ENCODE measurements around the gene ZBTB42.

ZBTB42 gene

DNA sequence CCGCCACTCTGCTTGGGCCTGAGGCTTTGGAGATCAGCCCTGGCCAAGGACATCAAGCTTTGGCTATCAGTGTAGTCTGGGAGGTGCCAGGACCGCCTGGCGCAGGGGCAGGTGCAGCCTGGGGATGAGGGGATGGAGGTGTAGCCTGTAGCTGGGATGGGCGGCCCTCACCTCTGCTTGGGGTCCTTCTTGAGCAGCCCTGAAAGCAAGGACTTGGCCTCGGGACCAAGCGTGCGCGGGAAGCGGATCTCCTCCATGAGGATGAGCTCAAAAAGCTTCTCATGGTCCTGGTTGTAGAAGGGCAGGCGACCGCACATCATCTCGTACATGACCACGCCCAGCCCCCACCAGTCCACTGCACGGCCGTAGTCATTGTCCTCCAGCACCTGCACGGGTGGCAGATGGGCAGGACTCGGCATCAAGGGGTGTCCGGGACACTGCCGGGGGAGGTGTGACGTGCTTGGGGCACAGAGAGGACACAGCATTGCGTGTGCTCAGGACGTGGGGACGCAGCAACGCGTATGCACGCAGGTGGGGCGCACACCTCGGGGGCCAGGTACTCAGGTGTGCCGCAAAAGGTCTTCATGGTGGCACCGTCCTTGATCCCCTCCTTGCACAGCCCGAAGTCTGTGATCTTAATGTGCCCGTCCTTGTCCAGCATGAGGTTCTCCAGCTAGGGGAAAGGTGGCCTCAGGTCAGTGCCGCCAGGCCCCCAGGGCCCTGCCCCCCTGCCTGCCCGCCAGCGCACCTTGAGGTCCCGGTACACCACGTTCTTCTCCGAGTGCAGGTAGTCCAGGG, 28.0 kb upstream of the ZBTB42 start:
- Histone ChIP-seq H3K4me3 (ENCODE audit: low read length) (no peak overlapping the region), H3K27me3 (ENCODE audit: insufficient read depth, low read length) (no peaks in the 10 kb centered on the region), H3K36me3 (ENCODE audit: insufficient read depth, low read length) (peaks cover 50% of the 10 kb centered on the region), H2AFZ (ENCODE audit: low read depth, low read length) (no peak overlapping the region), H3K4me1 (ENCODE audit: insufficient read depth, low read length) (peaks cover 24% of the 10 kb centered on the region), H3K9me3 (ENCODE audit: low read length) (peaks cover 16% of the 10 kb centered on the region)

DNA sequence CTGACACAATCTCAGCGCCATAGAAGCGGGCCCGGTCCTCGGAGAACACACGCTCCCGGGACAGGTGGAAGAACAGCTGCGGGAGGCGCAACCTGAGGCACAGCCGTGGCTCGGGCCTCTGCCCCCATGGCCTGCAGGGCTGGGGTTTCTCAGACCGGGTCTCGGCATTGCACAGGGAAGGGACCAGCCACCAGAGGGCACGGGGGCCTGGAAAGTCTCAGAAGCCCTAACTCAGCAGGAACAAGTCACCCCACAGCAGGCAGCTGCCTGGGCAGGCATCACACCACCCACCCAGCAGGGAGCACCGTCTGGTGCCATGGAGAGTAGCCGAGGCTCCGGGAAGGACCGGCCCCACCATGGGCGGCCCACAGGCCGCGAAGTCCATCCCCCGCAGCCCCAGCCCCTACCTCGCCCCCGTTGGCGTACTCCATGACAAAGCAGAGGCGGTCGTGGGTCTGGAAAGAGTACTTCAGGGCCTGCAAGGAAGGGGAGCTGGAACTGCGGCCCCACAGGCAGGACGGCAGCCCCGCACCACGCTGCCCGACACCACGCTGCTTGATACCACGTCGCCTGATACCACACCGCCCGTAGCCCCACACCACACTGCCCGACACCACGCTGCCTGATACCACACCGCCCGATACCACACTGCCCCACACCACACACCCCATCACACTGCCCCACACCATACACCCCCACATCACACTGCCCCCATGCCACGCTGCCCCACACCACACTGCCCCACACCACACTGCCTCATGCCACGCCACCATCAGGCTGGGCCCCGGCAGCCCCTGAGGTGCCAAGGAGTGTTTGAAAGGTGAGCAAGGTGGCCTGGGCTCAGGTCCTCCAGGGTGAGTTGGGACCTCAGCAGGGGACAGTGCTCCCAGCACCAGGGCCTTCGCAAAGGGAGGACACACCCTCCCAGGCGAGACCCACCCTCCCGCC, 27.1 kb upstream of the ZBTB42 start:
- Histone ChIP-seq H3K4me1 (ENCODE audit: insufficient read depth, low read length) (peaks cover 31% of the 10 kb centered on the region), H3K36me3 (ENCODE audit: insufficient read depth, low read length) (peaks cover 50% of the 10 kb centered on the region), H3K9me3 (ENCODE audit: low read length) (peaks cover 16% of the 10 kb centered on the region), H3K4me3 (ENCODE audit: low read length) (no peak overlapping the region), H2AFZ (ENCODE audit: low read depth, low read length) (no peak overlapping the region), H3K27me3 (ENCODE audit: insufficient read depth, low read length) (no peaks in the 10 kb centered on the region)

- Histone ChIP-seq H3K9me3 (ENCODE audit: low read length) (peaks cover 16% of the 10 kb centered on the region), H3K27me3 (ENCODE audit: insufficient read depth, low read length) (no peaks in the 10 kb centered on the region), H3K36me3 (ENCODE audit: insufficient read depth, low read length) (peaks cover 50% of the 10 kb centered on the region), H2AFZ (ENCODE audit: low read depth, low read length) (no peak overlapping the region), H3K4me1 (ENCODE audit: insufficient read depth, low read length) (peaks cover 28% of the 10 kb centered on the region), H3K4me3 (ENCODE audit: low read length) (no peak overlapping the region)
Observed at GRCh38 chr14:104774453-104775072, 26.3 kb upstream of the ZBTB42 start.

GRCh38 chr14:104775073-104775489, 25.8 kb upstream of the ZBTB42 start:
- Histone ChIP-seq H3K27me3 (ENCODE audit: insufficient read depth, low read length) (no peaks in the 10 kb centered on the region), H3K4me3 (ENCODE audit: low read length) (no peak overlapping the region), H2AFZ (ENCODE audit: low read depth, low read length) (no peak overlapping the region), H3K36me3 (ENCODE audit: insufficient read depth, low read length) (peaks cover 50% of the 10 kb centered on the region), H3K4me1 (ENCODE audit: insufficient read depth, low read length) (peaks cover 26% of the 10 kb centered on the region), H3K9me3 (ENCODE audit: low read length) (peaks cover 16% of the 10 kb centered on the region)

DNA sequence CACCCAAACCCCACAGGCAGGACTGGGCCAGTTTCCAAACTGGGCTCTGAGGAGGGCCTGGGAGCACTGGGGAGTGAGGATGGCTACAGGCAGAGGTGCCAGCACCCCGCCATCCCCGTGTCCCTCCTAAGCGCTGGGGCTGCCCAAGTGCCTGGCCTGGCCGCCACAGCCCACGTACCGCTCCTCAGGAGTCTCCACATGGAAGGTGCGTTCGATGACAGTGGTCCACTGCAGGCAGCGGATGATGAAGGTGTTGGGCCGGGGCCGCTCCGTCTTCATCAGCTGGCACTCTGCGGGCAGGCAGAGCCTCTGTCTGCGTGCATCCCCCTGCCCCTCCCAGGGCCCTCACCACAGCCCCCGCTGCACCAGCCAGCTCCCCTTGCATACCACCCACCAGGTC, 24.4 kb upstream of the ZBTB42 start:
- Histone ChIP-seq H3K4me1 (ENCODE audit: insufficient read depth, low read length) (peaks cover 26% of the 10 kb centered on the region), H3K9me3 (ENCODE audit: low read length) (peaks cover 8% of the 10 kb centered on the region), H2AFZ (ENCODE audit: low read depth, low read length) (no peak overlapping the region), H3K4me3 (ENCODE audit: low read length) (no peak overlapping the region), H3K36me3 (ENCODE audit: insufficient read depth, low read length) (peaks cover 40% of the 10 kb centered on the region), H3K27me3 (ENCODE audit: insufficient read depth, low read length) (no peaks in the 10 kb centered on the region)

DNA sequence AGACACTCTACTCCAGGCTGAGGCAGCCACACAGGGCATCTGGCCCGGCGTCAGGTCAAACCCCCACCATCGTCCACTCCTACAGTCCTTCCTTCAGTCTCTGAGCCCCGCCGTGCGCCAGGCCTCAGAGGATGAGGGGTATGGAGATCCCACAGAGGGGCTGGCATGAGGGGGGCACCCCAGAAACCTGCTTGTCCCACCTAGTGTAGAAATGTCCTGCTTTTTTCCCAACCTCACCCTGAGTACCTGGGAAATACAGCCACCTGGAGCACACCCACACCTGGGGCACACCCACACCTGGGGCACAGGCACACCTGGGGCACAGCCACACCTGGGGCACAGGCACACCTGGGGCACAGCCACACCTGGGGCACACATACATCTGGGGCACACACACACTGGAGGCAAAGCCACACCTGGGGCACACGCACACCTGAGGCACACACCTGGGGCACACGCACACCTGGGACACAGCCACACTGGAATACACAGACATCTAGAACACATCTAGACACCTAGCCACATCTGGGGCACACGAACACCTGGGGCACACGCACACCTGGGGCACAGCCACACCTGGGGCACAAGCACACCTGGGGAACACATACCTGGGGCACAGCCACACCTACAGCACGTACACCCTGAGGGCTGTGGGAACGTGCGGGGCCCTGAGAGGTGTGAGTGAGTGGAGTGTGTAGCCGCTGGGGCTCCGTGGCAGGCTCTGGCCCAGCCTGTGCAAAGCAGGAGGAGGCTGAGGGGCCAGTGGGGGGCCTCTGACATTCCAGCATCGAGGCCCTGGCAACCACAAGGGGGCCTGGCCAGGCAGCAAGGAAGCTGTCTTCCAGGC, 23.7 kb upstream of the ZBTB42 start:
- no peak overlapping the region for H2AFZ ChIP-seq (ENCODE audit: low read depth, low read length)
- H3K4me1 ChIP-seq (ENCODE audit: insufficient read depth, low read length): peaks cover 26% of the 10 kb centered on the region
- peaks cover 33% of the 10 kb centered on the region for H3K36me3 ChIP-seq (ENCODE audit: insufficient read depth, low read length)
- no peak overlapping the region for H3K4me3 ChIP-seq (ENCODE audit: low read length)
- H3K27me3 ChIP-seq (ENCODE audit: insufficient read depth, low read length): no peaks in the 10 kb centered on the region
- H3K9me3 ChIP-seq (ENCODE audit: low read length): peaks cover 1% of the 10 kb centered on the region

- no peak overlapping the region for H3K4me3 ChIP-seq (ENCODE audit: low read length)
- H3K4me1 ChIP-seq (ENCODE audit: insufficient read depth, low read length): peaks cover 26% of the 10 kb centered on the region
- H3K36me3 ChIP-seq (ENCODE audit: insufficient read depth, low read length): peaks cover 28% of the 10 kb centered on the region
- no peaks in the 10 kb centered on the region for H3K9me3 ChIP-seq (ENCODE audit: low read length)
- no peaks in the 10 kb centered on the region for H3K27me3 ChIP-seq (ENCODE audit: insufficient read depth, low read length)
- H2AFZ ChIP-seq (ENCODE audit: low read depth, low read length): no peak overlapping the region
Observed at GRCh38 chr14:104777808-104778249, 23.1 kb upstream of the ZBTB42 start.

DNA sequence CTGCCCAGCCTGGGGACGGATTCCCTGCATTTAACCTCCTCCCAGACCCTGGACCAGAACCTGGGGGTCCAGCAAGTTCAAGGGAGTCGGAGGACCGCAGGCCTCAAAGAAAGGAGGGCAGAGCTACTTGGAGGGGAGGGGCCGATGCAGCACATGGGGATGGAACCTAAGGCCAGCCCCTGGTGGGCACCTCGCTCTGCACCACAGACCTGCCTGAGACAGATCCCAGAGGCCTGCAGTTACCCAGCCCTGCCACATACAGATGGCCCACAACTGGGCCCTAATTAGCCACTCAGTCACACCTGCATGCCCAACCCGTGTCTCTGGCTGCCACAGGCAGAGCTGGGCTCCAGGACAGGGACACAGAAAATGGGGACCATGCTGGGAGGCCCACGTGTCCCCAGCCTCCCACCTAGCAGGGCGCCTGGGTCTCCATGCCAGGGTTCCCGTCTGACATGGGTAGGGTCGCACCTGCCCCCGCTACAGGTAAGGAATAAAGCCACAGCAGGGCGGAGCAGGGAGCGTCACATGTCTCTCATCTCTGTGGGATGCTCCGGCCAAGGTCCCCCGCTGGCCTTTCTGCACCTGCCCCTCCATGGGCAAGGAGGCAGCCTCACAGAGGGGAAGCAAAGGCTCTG, 22.1 kb upstream of the ZBTB42 start:
- Histone ChIP-seq H2AFZ (ENCODE audit: low read depth, low read length) (no peak overlapping the region), H3K36me3 (ENCODE audit: insufficient read depth, low read length) (peaks cover 19% of the 10 kb centered on the region), H3K4me1 (ENCODE audit: insufficient read depth, low read length) (peaks cover 26% of the 10 kb centered on the region), H3K4me3 (ENCODE audit: low read length) (no peak overlapping the region), H3K27me3 (ENCODE audit: insufficient read depth, low read length) (no peaks in the 10 kb centered on the region), H3K9me3 (ENCODE audit: low read length) (no peaks in the 10 kb centered on the region)

- H2AFZ ChIP-seq (ENCODE audit: low read depth, low read length): no peak overlapping the region
- peaks cover 12% of the 10 kb centered on the region for H3K36me3 ChIP-seq (ENCODE audit: insufficient read depth, low read length)
- no peak overlapping the region for H3K4me3 ChIP-seq (ENCODE audit: low read length)
- no peaks in the 10 kb centered on the region for H3K27me3 ChIP-seq (ENCODE audit: insufficient read depth, low read length)
- H3K9me3 ChIP-seq (ENCODE audit: low read length): no peaks in the 10 kb centered on the region
- peaks cover 26% of the 10 kb centered on the region for H3K4me1 ChIP-seq (ENCODE audit: insufficient read depth, low read length)
Observed at GRCh38 chr14:104779776-104780512, 21.0 kb upstream of the ZBTB42 start.

DNA sequence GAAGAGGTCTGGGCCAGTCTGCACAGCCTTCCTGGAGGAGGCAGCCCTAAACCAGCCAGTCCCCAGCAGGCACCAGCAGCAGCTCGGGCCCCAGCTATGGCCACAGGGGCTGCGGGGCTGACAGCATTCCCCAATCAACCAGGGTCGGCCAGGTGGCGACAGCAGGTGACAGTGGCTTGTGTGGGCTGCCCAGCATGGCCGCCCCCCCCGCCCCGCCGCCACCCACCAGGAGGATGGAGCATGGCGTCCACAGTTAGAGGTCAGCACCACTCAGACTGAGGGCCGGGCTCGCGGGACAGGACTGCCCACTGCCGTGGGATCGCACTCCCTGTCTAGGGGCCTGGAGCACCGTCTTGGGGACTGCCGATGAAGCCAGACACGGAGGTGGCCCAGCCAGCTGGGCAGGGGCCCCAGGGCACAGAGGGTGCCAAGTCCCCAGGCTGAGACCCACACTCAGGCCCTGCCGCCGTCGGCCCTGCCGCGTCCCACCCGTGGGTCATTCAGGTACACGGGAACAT, 20.3 kb upstream of the ZBTB42 start:
- H3K4me1 ChIP-seq (ENCODE audit: insufficient read depth, low read length): peaks cover 26% of the 10 kb centered on the region
- no peak overlapping the region for H2AFZ ChIP-seq (ENCODE audit: low read depth, low read length)
- H3K27me3 ChIP-seq (ENCODE audit: insufficient read depth, low read length): no peaks in the 10 kb centered on the region
- H3K9me3 ChIP-seq (ENCODE audit: low read length): no peaks in the 10 kb centered on the region
- peaks cover 10% of the 10 kb centered on the region for H3K36me3 ChIP-seq (ENCODE audit: insufficient read depth, low read length)
- H3K4me3 ChIP-seq (ENCODE audit: low read length): no peak overlapping the region

DNA sequence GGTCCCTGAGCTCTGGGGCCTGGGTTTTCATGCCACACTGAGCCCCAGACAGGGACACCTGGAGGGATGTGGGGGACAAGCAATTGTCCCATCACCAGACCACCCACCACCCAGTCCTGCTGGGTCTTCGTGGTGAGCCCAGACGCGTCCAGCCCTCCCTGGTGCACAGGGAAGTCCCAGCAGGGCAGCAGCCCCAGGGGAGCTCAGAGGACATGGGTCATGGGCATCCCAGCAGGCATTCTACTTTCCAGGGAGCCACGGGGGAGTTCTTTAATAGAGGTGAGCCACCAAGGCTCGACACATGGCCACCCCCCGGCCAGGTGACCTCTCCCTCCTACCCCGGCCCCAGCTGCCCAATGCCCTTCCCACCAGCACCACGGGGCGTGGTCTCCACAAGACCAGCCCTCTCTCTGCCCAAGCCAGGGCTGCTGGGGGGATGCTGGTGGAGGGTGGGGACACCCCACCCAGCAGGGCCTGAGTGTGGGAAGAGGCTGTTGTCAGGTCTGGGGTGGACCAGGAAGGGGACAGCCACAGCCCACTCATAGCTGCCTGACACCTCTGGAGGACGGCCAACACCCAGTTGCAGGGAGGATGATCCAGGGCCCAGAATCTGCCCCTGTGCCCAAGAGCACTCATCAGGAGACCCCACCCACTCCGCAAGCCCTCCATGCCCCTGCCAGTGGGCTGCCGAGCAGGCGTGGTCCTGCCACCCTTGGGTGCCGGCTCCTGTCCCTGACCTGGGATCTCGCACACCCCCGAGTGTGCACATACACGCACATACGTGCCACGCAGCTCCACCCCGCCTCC, 19.4 kb upstream of the ZBTB42 start:
- Histone ChIP-seq H3K9me3 (ENCODE audit: low read length) (no peaks in the 10 kb centered on the region), H3K36me3 (ENCODE audit: insufficient read depth, low read length) (peaks cover 7% of the 10 kb centered on the region), H3K4me3 (ENCODE audit: low read length) (no peak overlapping the region), H3K27me3 (ENCODE audit: insufficient read depth, low read length) (no peaks in the 10 kb centered on the region), H2AFZ (ENCODE audit: low read depth, low read length) (no peak overlapping the region), H3K4me1 (ENCODE audit: insufficient read depth, low read length) (peaks cover 26% of the 10 kb centered on the region)

Measured in neuron (in vitro differentiated cells).